A549 (cell line): ENCODE data around the gene NOS1. TPM values are rescaled to one million over a fixed set of nuclear protein-coding genes. Genes with fewer than 3 reads are reported as not detected.

Experiments used
- ATAC-seq, 2 experiments: fragments of 200-7000 bp in 1 of 2; fragments of >200 bp in 1 of 2; cut with Nextera tagmentation in 1 of 2; cut with Tn5 transposase in 1 of 2; 3 replicates each; pipeline versions ENCODE4 v1.8.0 to v1.9.1; 2018 to 2020; ENCODE audit warnings: mild to moderate bottlenecking in 1 of 2, moderate library complexity in 1 of 2
- CTCF ChIA-PET: fragments of 300-600 bp; sonication (Branson Sonifier 250); formaldehyde crosslinking; extraction: SDS; loops from one replicate; lab custom pipeline; 2021; ENCODE audit warnings: antibody characterized with exemption, inconsistent platforms; lab: Yijun Ruan, JAX
- POLR2A ChIA-PET: fragments of 350-600 bp; formaldehyde crosslinking; extraction: SDS; loops from one replicate; lab custom pipeline; 2021; ENCODE audit warnings: antibody characterized with exemption, inconsistent platforms; lab: Yijun Ruan, JAX
- DNase-seq, 2 experiments: peaks; one replicate each; pipeline versions ENCODE4 v3.0.0 to v3.0.0-alpha.2; 2011 to 2016; ENCODE audit warnings: low read depth in 1 of 2, low spot score in 1 of 2
- FAIRE-seq: peaks from 2 replicates; lab custom pipeline; 2011; peaks lifted over from hg19 to GRCh38; lab: Jason Lieb, UNC
- H3K27ac ChIP-seq, 2 experiments: fragments of >200 bp; sonication (Bioruptor Twin); formaldehyde crosslinking; 3 replicates each; pipeline ENCODE4 v1.5.1; 2016 to 2017
- H3K4me1 ChIP-seq: fragments of >200 bp; sonication (Bioruptor Twin); formaldehyde crosslinking; 3 replicates; pipeline ENCODE4 v1.6.1; 2016
- H3K4me2 ChIP-seq: fragments of >200 bp; sonication (Bioruptor Twin); formaldehyde crosslinking; 3 replicates; pipeline ENCODE4 v1.6.1; 2016
- H3K4me3 ChIP-seq: fragments of >200 bp; sonication (Bioruptor Twin); formaldehyde crosslinking; 3 replicates; pipeline ENCODE4 v1.5.1; 2016
- H3K9me3 ChIP-seq: fragments of >200 bp; sonication (Bioruptor Twin); formaldehyde crosslinking; 3 replicates; pipeline ENCODE4 v1.6.1; 2016
- CBX2 ChIP-seq: fragments of 200-600 bp; sonication (generic); IDR thresholded peaks from 2 replicates; pipeline ENCODE4 v1.6.1; 2016; ENCODE audit warnings: low read depth, mild to moderate bottlenecking, borderline replicate concordance
- CEBPB ChIP-seq, 2 experiments: fragments of >200 bp in 1 of 2; sonication (Bioruptor Twin) in 1 of 2; formaldehyde crosslinking in 1 of 2; IDR thresholded peaks; 2 replicates each; pipeline ENCODE4 v1.6.1; 2012 to 2016
- E2F6 ChIP-seq: IDR thresholded peaks from 2 replicates; pipeline ENCODE4 v1.6.1; 2012; ENCODE audit warnings: low read depth, borderline replicate concordance
- ELK1 ChIP-seq: fragments of 150-350 bp; IDR thresholded peaks from 2 replicates; pipeline ENCODE4 v1.6.1; 2014; ENCODE audit warnings: low read depth, mild to moderate bottlenecking, low read length
- FOSL2 ChIP-seq, 2 experiments: fragments of 450-650 bp in 1 of 2; fragments of >200 bp in 1 of 2; sonication (Bioruptor Twin) in 1 of 2; formaldehyde crosslinking; IDR thresholded peaks; 2 replicates each; pipeline versions ENCODE4 v1.5.0 to v1.6.1; 2016 to 2020; ENCODE audit warnings: mild to moderate bottlenecking in 1 of 2, moderate library complexity in 1 of 2
- GATA3 ChIP-seq: IDR thresholded peaks from 2 replicates; pipeline ENCODE4 v1.6.1; 2012; ENCODE audit warnings: borderline replicate concordance
- HDAC2 ChIP-seq: fragments of 200-600 bp; sonication (generic); IDR thresholded peaks from 2 replicates; pipeline ENCODE4 v1.6.1; 2016
- HMGXB4 ChIP-seq: fragments of 250-450 bp; sonication (Bioruptor Pico); IDR thresholded peaks from 2 replicates; pipeline ENCODE4 v1.5.0; 2021; ENCODE audit warnings: mild to moderate bottlenecking, moderate library complexity, borderline replicate concordance
- HOXA7 ChIP-seq: fragments of 250-450 bp; sonication (Bioruptor Pico); IDR thresholded peaks from 2 replicates; pipeline ENCODE4 v1.5.0; 2020; ENCODE audit warnings: mild to moderate bottlenecking, moderate library complexity
- JUN ChIP-seq, 2 experiments: fragments of >200 bp; sonication (Bioruptor Twin); formaldehyde crosslinking; IDR thresholded peaks; 2 replicates in 1 of 2; 3 replicates in 1 of 2; pipeline ENCODE4 v1.6.1; 2016 to 2017
- JUNB ChIP-seq: fragments of >200 bp; sonication (Bioruptor Twin); formaldehyde crosslinking; IDR thresholded peaks from 2 replicates; pipeline ENCODE4 v1.6.1; 2016
- MAFK ChIP-seq: fragments of 450-650 bp; IDR thresholded peaks from 2 replicates; pipeline ENCODE4 v1.6.1; 2014; ENCODE audit not compliant: partially characterized antibody
- MAX ChIP-seq: IDR thresholded peaks from 2 replicates; pipeline ENCODE4 v1.6.1; 2012
- MYC ChIP-seq: IDR thresholded peaks from 2 replicates; pipeline ENCODE4 v1.6.1; 2012; ENCODE audit warnings: mild to moderate bottlenecking, inconsistent platforms, low read length, improper control_type of control experiment, borderline replicate concordance
- NFE2L2 ChIP-seq: fragments of 150-350 bp; conservative IDR thresholded peaks from 2 replicates; pipeline ENCODE4 v1.6.1; 2014; ENCODE audit warnings: low read length
- POLR2A ChIP-seq: IDR thresholded peaks from 2 replicates; pipeline ENCODE4 v1.6.1; 2012; ENCODE audit warnings: mild to moderate bottlenecking, low read length
- POLR2AphosphoS2 ChIP-seq: conservative IDR thresholded peaks from 2 replicates; pipeline ENCODE4 v1.6.1; 2012; ENCODE audit warnings: low read length, improper control_type of control experiment, inconsistent platforms
- RARB ChIP-seq: fragments of 250-450 bp; sonication (Bioruptor Pico); IDR thresholded peaks from 2 replicates; pipeline ENCODE4 v1.8.0; 2021; ENCODE audit warnings: mild to moderate bottlenecking, moderate library complexity
- TFCP2L1 ChIP-seq: fragments of 250-450 bp; sonication (Bioruptor Pico); IDR thresholded peaks from 2 replicates; pipeline ENCODE4 v1.5.0; 2021; ENCODE audit warnings: mild to moderate bottlenecking
- TP53 ChIP-seq: fragments of 250-450 bp; sonication (Bioruptor Pico); IDR thresholded peaks from 2 replicates; pipeline ENCODE4 v1.5.0; 2021; ENCODE audit warnings: mild to moderate bottlenecking, moderate library complexity
- USF2 ChIP-seq: fragments of 450-650 bp; IDR thresholded peaks from 2 replicates; pipeline ENCODE4 v1.6.1; 2014; ENCODE audit warnings: antibody characterized with exemption
- WGBS: methylation state at CpG from one replicate; pipeline ENCODE4 v1.1.6; 2017; ENCODE audit errors: missing lambda C conversion rate; 5-methylcytosine and 5-hydroxymethylcytosine counted together
- polyA plus RNA-seq, 4 experiments: library from polyadenylated mRNA; depleted of rRNA in 3 of 4; stranded (reverse); fragments of >200 nt; fragmentation: RNase III in 1 of 4; extraction: RNeasy Plus Mini Kit Qiagen cat#74134 plus additional on column Dnase treatment in 1 of 4; gene quantifications; 2 replicates in 3 of 4; 3 replicates in 1 of 4; pipeline ENCODE4 v1.2.3, GENCODE V29; 2011 to 2017

NOS1 gene
- polyA plus RNA-seq, 2 of the 4 experiments (the other 2 are of a cell fraction): 0.10 to 0.39 TPM

GRCh38 chr12:117159674-117160073 lies 201.8 kb downstream of the NOS1 start:
- POLR2A ChIA-PET: interaction anchor here (0.6 kb wide), 1 partner anchor 17 kb away, joined by 7 read pairs; no protein-coding TSS in a partner anchor
- H3K27ac ChIP-seq: peak overlapping the region; percentile 53 to 80; a peak in 5 of 6 replicates
- FAIRE-seq (no peak), DNase-seq (no peak), ATAC-seq (no peak)
- WGBS: 90% methylated on average over 9 of the region's 9 CpGs
- no peak overlapping the region for H3K4me3 ChIP-seq
- H3K9me3 ChIP-seq: no peaks in the 10 kb centered on the region
- H3K4me2 ChIP-seq: peak overlapping the region; percentile 55
- TF ChIP-seq TFCP2L1 (CRISPR knock-in tag) (no peak), HDAC2 (no peak), ELK1 (no peak), USF2 (no peak), POLR2AphosphoS2 (no peak), CBX2 (no peak), CEBPB (IDR thresholded peaks at IDR 0.05) (no peak), HOXA7 (CRISPR knock-in tag) (no peak), NFE2L2 (no peak), JUN (IDR thresholded peaks at IDR 0.05) (no peak), TP53 (no peak)
- H3K4me1 ChIP-seq: peaks cover 22% of the 10 kb centered on the region
- CTCF ChIA-PET: interaction anchor here (1.2 to 2.0 kb wide), 6 partner anchors 9 to 135 kb away, joined by 3 to 7 read pairs (median 4); no protein-coding TSS in a partner anchor

GRCh38 chr12:117158911-117159553 lies 202.4 kb downstream of the NOS1 start:
- 25% methylated on average over 7 of the region's 7 CpGs for WGBS
- Histone ChIP-seq H3K4me1 (peaks cover 22% of the 10 kb centered on the region), H3K4me3 (no peak overlapping the region)
- CTCF ChIA-PET: interaction anchor here (1.0 to 2.0 kb wide), 6 partner anchors 9 to 698 kb away, joined by 3 to 6 read pairs (median 4); no protein-coding TSS in a partner anchor
- TF ChIP-seq MAX (0 out of 2 replicates have a peak, but pooled peaks have one; percentile 37), CBX2 (no peak), MAFK (peak; percentile 80), POLR2A (no peak), E2F6 (no peak), RARB (CRISPR knock-in tag) (no peak), CEBPB (IDR thresholded peaks at IDR 0.05) (peak in 1 of 2 experiments; percentile 67; a peak in 2 of 4 replicates), JUNB (no peak), TP53 (no peak), MYC (no peak), HMGXB4 (CRISPR knock-in tag) (no peak), GATA3 (peak; percentile 47; the same call in 1 of the 2 replicates), FOSL2 (IDR thresholded peaks at IDR 0.05) (no peak), FOSL2 (CRISPR knock-in tag; IDR thresholded peaks at IDR 0.05) (peak; percentile 62)
- TF ChIP-seq, all 56 proteins: peak for 5
- peak overlapping the region; percentile 53 to 80 for H3K27ac ChIP-seq
- no peak for FAIRE-seq
- no peaks in the 10 kb centered on the region for H3K9me3 ChIP-seq
- peak; percentile 63 to 69 for ATAC-seq
- peak overlapping the region; percentile 55 for H3K4me2 ChIP-seq
- POLR2A ChIA-PET: no interaction called here
- DNase-seq: peak in 1 of 2 experiments; percentile 66

Other genes with a start within 250 kb of the NOS1 start
- gene FBXO21, start 171.2 kb downstream of the NOS1 start, polyA plus RNA-seq (2011; rRNA removed): 60.3 and 62.4 TPM in 2 replicates
- 29.8 to 33.2 TPM (median 31.2 TPM) in 3 replicates for gene FBXO21, start 171.2 kb downstream of the NOS1 start, polyA plus RNA-seq (2017; fragmentation: RNase III; extraction: RNeasy Plus Mini Kit Qiagen cat#74134 plus additional on column Dnase treatment)